Measurements from ENCODE around the gene XRCC5.
"Not testable (repeated sequence)": the region's sequence is repeated elsewhere in the genome, so short reads cannot be mapped to it uniquely, and the experiment has no call there.

The XRCC5 gene

GRCh38 chr2:216117561-216118340 lies 8.6 kb downstream of the XRCC5 start:
- peak overlapping the region; percentile 68 for H3K27ac Mint-ChIP-seq
- H3K27me3 Mint-ChIP-seq: no peaks in the 10 kb centered on the region
- peaks cover 94% of the 10 kb centered on the region for H3K36me3 Mint-ChIP-seq (ENCODE audit: low read depth)
- peaks cover 61% of the 10 kb centered on the region for H3K4me1 Mint-ChIP-seq (ENCODE audit: low read depth)
- peak overlapping the region; percentile 13 for H3K4me3 Mint-ChIP-seq
- H3K9me3 Mint-ChIP-seq: no peaks in the 10 kb centered on the region
- intact Hi-C loops (cut with micrococcal nuclease): no loop called here

DNA sequence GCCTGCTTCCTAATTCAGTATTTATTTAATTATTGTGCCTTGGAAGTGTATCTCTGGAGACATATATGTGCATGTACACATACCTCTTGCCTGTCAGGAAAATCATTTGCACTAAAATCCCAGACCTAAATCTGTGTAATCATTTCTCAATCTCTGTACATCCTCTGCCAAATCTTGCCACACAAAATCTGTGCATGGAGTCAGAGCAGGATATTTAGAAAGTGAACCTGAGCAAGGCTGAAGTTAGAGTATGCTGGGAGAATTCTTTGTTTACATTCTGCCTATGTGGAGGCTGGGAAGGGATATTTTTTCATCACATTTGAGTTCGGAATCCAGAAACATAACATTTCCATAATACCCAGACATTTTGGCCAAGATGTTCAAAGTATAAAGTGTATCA lies 9.3 kb downstream of the XRCC5 start:
- intact Hi-C loops (cut with micrococcal nuclease): no loop called here
- Mint-ChIP-seq H3K27me3 (no peaks in the 10 kb centered on the region), H3K27ac (peak overlapping the region; percentile 68), H3K4me3 (no peak overlapping the region), H3K4me1 (ENCODE audit: low read depth) (peaks cover 54% of the 10 kb centered on the region), H3K9me3 (no peaks in the 10 kb centered on the region), H3K36me3 (ENCODE audit: low read depth) (peaks cover 94% of the 10 kb centered on the region)

DNA sequence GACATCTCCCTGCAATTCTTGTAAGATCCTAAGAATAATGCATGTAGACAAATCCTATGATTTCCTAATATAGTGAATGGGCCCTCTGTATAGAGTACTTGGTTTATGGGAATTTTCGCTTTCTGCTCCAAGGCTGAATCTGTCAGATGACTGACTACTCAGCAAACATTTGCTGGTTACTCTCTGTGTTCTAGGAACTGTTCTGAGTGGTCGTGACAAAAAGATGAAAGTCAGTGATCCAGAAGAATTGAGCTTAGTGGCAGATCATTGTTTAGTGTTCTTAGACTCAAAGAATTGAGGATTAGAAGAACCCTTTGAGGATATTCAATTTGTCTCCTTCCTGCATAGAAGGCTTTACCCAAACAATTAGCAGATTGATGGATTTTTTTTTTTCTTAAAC lies 10.0 kb downstream of the XRCC5 start:
- Mint-ChIP-seq H3K4me3 (no peak overlapping the region), H3K4me1 (ENCODE audit: low read depth) (peaks cover 47% of the 10 kb centered on the region), H3K36me3 (ENCODE audit: low read depth) (peaks cover 94% of the 10 kb centered on the region), H3K27ac (peak overlapping the region; percentile 68), H3K9me3 (no peaks in the 10 kb centered on the region), H3K27me3 (no peaks in the 10 kb centered on the region)
- intact Hi-C loops (cut with micrococcal nuclease): no loop called here

GRCh38 chr2:216119986-216120385 lies 10.8 kb downstream of the XRCC5 start:
- intact Hi-C loops (cut with micrococcal nuclease): loop anchor here (5.0 kb wide), 1 partner anchor 37 kb away; no protein-coding TSS in a partner anchor
- Mint-ChIP-seq H3K27ac (peak overlapping the region; percentile 34), H3K9me3 (no peaks in the 10 kb centered on the region), H3K27me3 (no peaks in the 10 kb centered on the region), H3K36me3 (ENCODE audit: low read depth) (peaks cover 94% of the 10 kb centered on the region), H3K4me3 (no peak overlapping the region), H3K4me1 (ENCODE audit: low read depth) (peaks cover 40% of the 10 kb centered on the region)

DNA sequence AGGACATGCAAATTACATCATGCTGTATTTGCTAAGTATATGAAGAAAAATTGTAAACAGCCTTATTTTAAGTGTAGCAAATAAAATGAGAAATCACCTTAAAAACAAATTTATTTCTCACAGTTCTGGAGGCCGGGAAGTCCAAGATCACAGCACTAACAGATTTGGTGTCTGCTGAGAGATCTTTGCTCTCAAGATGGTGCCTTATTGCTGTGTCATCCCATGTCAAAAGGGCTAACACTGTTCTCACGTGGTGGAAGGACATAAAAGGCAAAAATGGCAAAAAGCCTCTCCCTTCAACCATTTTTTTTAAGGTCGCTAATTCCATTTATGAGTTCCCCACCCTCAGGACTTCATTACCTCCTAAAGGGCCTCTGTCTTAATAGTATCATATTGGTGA lies 12.1 kb downstream of the XRCC5 start:
- Mint-ChIP-seq H3K9me3 (no peaks in the 10 kb centered on the region), H3K36me3 (ENCODE audit: low read depth) (peaks cover 97% of the 10 kb centered on the region), H3K27me3 (no peaks in the 10 kb centered on the region), H3K4me1 (ENCODE audit: low read depth) (peaks cover 31% of the 10 kb centered on the region), H3K27ac (peak overlapping the region; percentile 6), H3K4me3 (no peak overlapping the region)
- intact Hi-C loops (cut with micrococcal nuclease): loop anchor here (5.0 kb wide), 1 partner anchor 36 kb away; no protein-coding TSS in a partner anchor

DNA sequence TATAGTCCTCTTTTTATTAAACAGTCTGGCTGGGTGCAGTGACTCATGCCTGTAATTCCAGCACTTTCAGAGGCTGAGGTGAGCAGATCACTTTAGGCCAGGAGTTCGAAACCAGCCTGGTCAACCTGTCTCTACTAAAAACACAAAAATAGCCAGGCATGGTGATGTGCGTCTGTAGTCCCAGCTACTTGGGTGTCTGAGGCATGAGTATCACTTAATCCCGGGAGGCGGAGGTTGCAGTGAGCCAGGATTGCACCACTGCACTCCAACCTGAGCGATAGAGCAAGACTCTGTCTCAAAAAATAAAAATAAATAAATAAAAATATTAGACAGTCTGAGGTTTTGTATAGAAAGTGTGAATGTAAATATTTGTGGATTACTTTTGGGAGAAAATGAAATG lies 17.8 kb downstream of the XRCC5 start:
- Mint-ChIP-seq H3K27me3 (no peaks in the 10 kb centered on the region), H3K27ac (no peak overlapping the region), H3K4me1 (ENCODE audit: low read depth) (peaks cover 5% of the 10 kb centered on the region), H3K36me3 (ENCODE audit: low read depth) (peaks cover 93% of the 10 kb centered on the region), H3K9me3 (no peaks in the 10 kb centered on the region), H3K4me3 (no peak overlapping the region)
- intact Hi-C loops (cut with micrococcal nuclease): no loop called here

DNA sequence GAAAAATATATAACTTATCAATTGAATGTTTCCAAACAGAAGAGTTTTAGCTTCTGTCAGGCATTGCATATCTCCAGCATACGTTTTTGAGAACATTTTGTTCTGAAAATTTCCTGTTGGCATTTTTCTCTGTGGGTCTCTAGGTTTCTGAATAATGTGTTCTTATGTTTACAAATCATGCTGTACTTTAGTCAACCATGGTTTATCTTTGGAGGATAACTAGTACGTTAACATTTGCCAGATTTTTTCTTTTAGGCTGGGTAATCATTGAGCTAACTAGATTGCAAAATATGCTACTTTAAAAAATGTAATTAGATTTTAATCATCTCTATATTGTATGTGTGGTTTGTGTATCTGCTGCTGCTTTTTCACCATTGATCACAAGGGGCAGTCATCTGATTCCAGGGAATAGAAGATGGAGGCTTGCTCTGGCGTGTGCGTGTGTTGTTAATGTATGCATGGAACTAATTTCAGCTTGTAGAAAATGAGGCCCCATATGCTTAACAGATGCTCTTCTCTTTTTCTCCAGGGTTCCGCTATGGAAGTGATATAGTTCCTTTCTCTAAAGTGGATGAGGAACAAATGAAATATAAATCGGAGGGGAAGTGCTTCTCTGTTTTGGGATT lies 21.3 kb downstream of the XRCC5 start:
- Mint-ChIP-seq H3K27ac (no peak overlapping the region), H3K27me3 (no peaks in the 10 kb centered on the region), H3K4me1 (ENCODE audit: low read depth) (peaks cover 5% of the 10 kb centered on the region), H3K9me3 (no peaks in the 10 kb centered on the region), H3K4me3 (no peak overlapping the region), H3K36me3 (ENCODE audit: low read depth) (peaks cover 93% of the 10 kb centered on the region)
- intact Hi-C loops (cut with micrococcal nuclease): no loop called here

DNA sequence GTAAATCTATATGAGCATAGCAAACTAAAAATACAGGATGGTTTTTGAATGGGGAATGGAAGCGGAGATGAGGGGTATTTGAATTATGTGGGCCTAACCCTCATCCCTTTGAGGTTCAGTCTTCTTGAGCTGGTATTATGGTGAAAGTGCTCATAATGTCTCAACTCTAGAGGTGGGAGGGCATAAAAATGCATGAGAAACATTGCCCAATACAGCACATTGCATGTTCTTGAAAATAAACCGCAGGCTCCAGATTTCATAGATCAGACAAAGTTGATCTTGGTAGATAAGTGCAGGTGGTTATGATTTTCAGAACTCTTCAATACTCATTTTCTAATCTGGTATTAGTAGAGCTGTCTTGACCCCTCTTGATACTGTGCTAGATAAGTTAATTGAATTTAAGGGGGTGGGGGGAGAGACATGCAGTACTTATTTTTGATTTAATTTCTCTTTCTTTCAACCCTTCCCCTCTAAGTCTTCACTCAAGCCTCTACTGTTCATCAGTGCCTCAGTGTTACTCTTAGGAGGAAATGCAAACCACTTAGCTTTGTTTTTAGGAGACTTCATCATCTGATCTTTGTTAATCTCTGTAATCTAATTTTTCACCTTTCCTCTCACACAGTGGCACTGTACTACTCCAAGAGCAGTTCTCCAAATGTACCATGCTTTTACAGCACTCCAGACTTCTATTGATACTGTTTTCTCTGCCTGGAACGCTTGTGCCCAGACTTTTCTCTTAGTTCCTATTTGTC lies 22.2 kb downstream of the XRCC5 start:
- Mint-ChIP-seq H3K36me3 (ENCODE audit: low read depth) (peaks cover 94% of the 10 kb centered on the region), H3K4me3 (no peak overlapping the region), H3K4me1 (ENCODE audit: low read depth) (peaks cover 5% of the 10 kb centered on the region), H3K9me3 (no peaks in the 10 kb centered on the region), H3K27me3 (no peaks in the 10 kb centered on the region), H3K27ac (no peak overlapping the region)
- intact Hi-C loops (cut with micrococcal nuclease): no loop called here

DNA sequence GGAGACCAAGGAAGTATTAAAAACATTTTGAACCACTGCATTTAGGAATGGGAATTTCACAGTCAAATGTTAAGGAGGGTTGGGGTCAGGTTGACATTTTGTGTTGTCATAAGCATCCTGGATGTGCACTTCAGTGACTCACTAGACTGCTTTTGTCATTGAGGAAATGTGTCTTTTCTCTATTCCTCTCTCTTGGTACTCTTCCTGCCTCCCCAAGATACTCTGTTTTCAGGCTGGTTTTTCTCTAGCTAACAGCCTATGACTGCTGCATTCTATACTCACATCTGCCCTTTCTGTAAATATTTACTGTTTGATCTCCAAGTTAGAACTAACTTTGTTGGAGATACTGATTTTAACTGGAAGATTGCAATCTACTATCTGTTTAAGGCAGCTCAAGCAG lies 23.4 kb downstream of the XRCC5 start:
- peaks cover 94% of the 10 kb centered on the region for H3K36me3 Mint-ChIP-seq (ENCODE audit: low read depth)

DNA sequence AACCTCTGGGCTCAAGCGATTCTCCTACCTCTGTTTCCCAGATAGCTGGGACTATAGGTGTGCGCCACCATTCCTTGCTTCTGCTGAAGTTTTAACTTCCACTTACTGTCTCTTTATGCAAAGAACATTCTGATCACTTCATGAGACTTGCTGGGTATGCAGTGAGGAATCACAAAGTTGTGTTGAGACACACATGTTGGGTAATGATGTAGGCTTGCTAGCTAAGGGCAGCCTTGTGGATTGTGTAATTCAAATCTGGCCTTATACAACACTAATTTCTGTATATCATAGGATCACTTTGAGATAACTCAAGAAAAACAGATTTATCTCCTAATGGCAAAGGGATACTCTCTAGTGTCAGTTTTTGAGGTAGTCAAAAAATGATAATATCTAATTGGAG lies 24.2 kb downstream of the XRCC5 start:
- intact Hi-C loops (cut with micrococcal nuclease): no loop called here
- no peaks in the 10 kb centered on the region for H3K9me3 Mint-ChIP-seq
- no peaks in the 10 kb centered on the region for H3K27me3 Mint-ChIP-seq
- H3K4me3 Mint-ChIP-seq: no peak overlapping the region
- peaks cover 5% of the 10 kb centered on the region for H3K4me1 Mint-ChIP-seq (ENCODE audit: low read depth)
- peaks cover 94% of the 10 kb centered on the region for H3K36me3 Mint-ChIP-seq (ENCODE audit: low read depth)
- H3K27ac Mint-ChIP-seq: no peak overlapping the region

More for the DNA sequence above, 23.4 kb downstream of the XRCC5 start:
- H3K9me3 Mint-ChIP-seq: no peaks in the 10 kb centered on the region
- no peaks in the 10 kb centered on the region for H3K27me3 Mint-ChIP-seq
- peaks cover 5% of the 10 kb centered on the region for H3K4me1 Mint-ChIP-seq (ENCODE audit: low read depth)
- intact Hi-C loops (cut with micrococcal nuclease): no loop called here
- H3K4me3 Mint-ChIP-seq: no peak overlapping the region
- no peak overlapping the region for H3K27ac Mint-ChIP-seq

DNA sequence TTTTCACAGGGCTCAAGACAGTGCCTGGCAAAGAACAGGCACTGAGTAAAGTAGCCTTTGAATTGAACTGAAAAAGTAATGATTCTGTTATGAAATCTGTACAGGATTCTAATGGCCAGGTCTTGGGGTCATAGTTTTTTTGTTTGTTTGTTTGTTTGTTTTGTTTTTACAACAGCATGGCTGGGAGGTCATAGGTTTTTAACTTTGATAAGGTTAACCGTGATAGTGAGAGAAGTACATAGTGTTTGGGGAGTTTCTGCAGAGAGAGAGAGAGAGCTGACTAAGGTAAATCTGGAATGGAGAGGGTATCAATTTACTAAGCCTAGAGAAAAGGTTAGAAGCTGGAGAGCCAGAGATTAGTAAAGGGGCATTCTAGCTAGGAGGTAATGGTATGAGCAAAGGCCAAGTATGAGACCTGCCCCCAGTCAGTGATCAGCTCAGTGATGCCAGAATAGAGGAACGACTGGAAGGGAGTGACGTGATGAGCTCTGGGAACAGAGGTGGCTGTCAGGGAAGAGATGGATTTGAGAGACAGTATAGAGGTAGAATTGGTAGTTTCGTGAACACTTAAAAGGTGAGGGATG lies 25.9 kb downstream of the XRCC5 start:
- no peaks in the 10 kb centered on the region for H3K27me3 Mint-ChIP-seq
- H3K4me3 Mint-ChIP-seq: no peak overlapping the region
- H3K36me3 Mint-ChIP-seq (ENCODE audit: low read depth): peaks cover 97% of the 10 kb centered on the region
- H3K27ac Mint-ChIP-seq: no peak overlapping the region
- intact Hi-C loops (cut with micrococcal nuclease): no loop called here
- no peaks in the 10 kb centered on the region for H3K9me3 Mint-ChIP-seq
- no peaks in the 10 kb centered on the region for H3K4me1 Mint-ChIP-seq (ENCODE audit: low read depth)

DNA sequence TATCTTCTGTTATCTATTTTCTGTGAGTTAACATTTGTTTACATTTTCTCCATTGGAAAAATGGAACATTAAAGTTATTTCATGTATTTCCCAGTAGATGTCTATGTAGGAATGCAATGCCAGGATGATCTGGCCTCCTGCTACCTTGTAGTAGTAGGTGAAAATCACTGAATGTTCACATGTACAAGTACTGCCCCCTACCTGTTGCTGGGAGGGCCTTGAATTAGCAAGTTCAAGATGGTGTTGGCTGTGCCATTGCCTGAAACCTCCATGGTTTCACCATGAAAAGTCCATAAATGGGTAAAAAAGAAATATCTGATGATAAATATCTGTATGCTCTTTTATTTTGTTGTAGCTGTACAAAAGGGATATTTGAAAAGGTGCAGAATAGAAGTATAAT lies 30.7 kb downstream of the XRCC5 start:
- Mint-ChIP-seq H3K4me3 (no peak overlapping the region), H3K4me1 (ENCODE audit: low read depth) (no peaks in the 10 kb centered on the region), H3K27me3 (no peaks in the 10 kb centered on the region), H3K36me3 (ENCODE audit: low read depth) (peaks cover 49% of the 10 kb centered on the region), H3K9me3 (no peaks in the 10 kb centered on the region), H3K27ac (no peak overlapping the region)
- intact Hi-C loops (cut with micrococcal nuclease): no loop called here

- H3K4me1 Mint-ChIP-seq (ENCODE audit: low read depth); H3K27ac Mint-ChIP-seq; H3K9me3 Mint-ChIP-seq; H3K4me3 Mint-ChIP-seq; intact Hi-C loops (cut with micrococcal nuclease); H3K27me3 Mint-ChIP-seq: not testable (repeated sequence)
- H3K36me3 Mint-ChIP-seq (ENCODE audit: low read depth): peaks cover 33% of the 10 kb centered on the region
These were observed 32.4 kb downstream of the XRCC5 start for GRCh38 chr2:216141516-216141915.

GRCh38 chr2:216142540-216142939 lies 33.4 kb downstream of the XRCC5 start:
- no peaks in the 10 kb centered on the region for H3K27me3 Mint-ChIP-seq
- intact Hi-C loops (cut with micrococcal nuclease): no loop called here
- no peaks in the 10 kb centered on the region for H3K4me1 Mint-ChIP-seq (ENCODE audit: low read depth)
- no peak overlapping the region for H3K4me3 Mint-ChIP-seq
- peaks cover 22% of the 10 kb centered on the region for H3K36me3 Mint-ChIP-seq (ENCODE audit: low read depth)
- no peak overlapping the region for H3K27ac Mint-ChIP-seq
- H3K9me3 Mint-ChIP-seq: no peaks in the 10 kb centered on the region
